GM08714 (cell line): ENCODE measurements around the gene AIDA.
"Not testable (repeated sequence)": the region's sequence is repeated elsewhere in the genome, so short reads cannot be mapped to it uniquely, and the experiment has no call there.

Experiments used
- H3K4me3 ChIP-seq: fragments of 200-500 bp; sonication (Bioruptor generic); 2 replicates; pipeline ENCODE4 v1.5.1; 2014; ENCODE audit warnings: mild to moderate bottlenecking, low read length, inconsistent platforms
- ZNF274 ChIP-seq: IDR thresholded peaks from 2 replicates; pipeline ENCODE4 v1.6.1; 2012; ENCODE audit warnings: mild to moderate bottlenecking, low read depth, low read length

The AIDA gene

DNA sequence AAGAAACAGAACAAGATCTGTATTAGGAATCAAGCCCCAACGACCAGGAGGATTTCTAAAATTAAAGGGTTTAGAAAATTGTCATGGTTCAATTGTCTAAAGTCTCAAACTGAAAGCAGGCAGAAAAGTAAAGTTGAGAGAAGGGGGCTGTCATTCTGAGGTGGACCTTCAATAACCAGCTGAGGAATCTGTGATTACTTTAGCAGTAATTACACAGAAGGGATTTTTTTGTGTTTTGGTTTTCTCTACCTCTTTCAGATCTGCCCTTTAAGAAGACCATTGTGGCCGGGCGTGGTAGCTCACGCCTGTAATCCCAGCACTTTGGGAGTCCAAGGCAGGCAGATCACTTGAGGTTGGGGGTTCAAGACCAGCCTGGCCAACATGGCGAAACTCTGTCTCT is 17.4 kb downstream of the AIDA start:
- H3K4me3 ChIP-seq: no peak overlapping the region
- no peak for TF ChIP-seq ZNF274

GRCh38 chr1:222691016-222691415 is 21.3 kb downstream of the AIDA start:
- H3K4me3 ChIP-seq: no peak overlapping the region
- no peak for TF ChIP-seq ZNF274

DNA sequence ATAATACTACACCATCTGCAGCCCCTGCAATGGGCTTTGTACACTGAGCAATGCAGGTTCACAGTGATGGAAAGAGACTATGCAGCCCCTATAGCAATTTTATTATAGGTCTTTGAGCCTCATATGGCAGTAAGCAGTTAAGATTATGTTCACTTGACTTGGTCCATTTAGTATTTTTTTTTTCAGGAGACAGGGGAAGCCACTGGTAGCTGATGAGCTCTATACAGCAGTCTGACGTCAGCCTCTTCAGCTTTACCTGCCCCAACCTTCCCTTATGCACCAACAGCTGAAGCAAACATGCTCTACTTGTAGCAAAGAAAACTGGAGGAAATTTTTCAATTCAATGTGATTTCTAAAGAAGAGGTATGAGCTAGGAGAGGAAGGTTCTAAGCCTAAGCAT is 32.2 kb downstream of the AIDA start:
- H3K4me3 ChIP-seq: no peak overlapping the region
- TF ChIP-seq ZNF274: no peak

- no peak overlapping the region for H3K4me3 ChIP-seq
- TF ChIP-seq ZNF274: no peak
These were observed 42.2 kb downstream of the AIDA start for GRCh38 chr1:222670110-222670509.

DNA sequence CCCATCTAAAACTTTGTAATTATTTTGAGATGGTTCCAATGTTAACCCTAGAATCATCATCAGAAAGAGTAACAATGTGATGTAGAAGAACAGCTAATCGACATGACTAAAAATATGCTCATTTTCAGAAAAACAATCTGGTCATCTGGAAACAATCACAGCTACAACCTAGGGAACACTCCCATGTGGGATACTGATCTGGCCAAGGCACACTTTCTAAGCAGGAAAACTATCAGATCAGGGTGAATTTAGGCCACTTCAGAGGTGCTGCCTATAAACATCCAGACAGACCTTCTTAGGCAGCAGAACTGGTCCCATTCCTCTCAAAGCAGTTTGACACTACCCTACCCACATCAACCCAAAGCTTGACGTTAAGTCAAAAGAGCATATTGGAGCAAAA is 43.2 kb downstream of the AIDA start:
- not testable (repeated sequence) for H3K4me3 ChIP-seq

DNA sequence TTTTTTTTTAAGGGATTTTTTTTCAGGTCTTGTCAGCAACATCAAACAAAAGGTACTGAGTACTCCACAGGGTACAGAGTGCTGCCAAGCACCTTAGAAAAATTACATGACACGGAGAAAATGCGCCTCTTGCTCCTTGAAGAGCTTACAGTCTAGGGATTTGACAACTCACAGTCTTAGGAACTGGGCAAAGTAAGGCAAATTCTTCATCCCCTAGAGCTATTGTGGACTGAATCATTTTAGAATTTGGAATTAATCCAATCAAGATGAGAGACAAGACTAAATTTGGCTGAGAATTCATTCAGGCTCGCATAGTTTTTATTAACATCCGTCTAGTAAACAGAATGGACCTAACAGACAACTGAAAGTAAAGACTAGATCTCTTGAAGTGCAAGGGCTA is 44.1 kb downstream of the AIDA start:
- not testable (repeated sequence) for H3K4me3 ChIP-seq

- no peak overlapping the region for H3K4me3 ChIP-seq
- TF ChIP-seq ZNF274: no peak
These were observed 46.3 kb downstream of the AIDA start for GRCh38 chr1:222665964-222666363.

GRCh38 chr1:222663431-222663934 is 48.8 kb downstream of the AIDA start:
- TF ChIP-seq ZNF274: no peak
- H3K4me3 ChIP-seq: no peak overlapping the region

- TF ChIP-seq ZNF274: no peak
- no peak overlapping the region for H3K4me3 ChIP-seq
These were observed 54.4 kb downstream of the AIDA start for GRCh38 chr1:222657899-222658298.

GRCh38 chr1:222656391-222657155 is 55.7 kb downstream of the AIDA start:
- TF ChIP-seq ZNF274: no peak
- no peak overlapping the region for H3K4me3 ChIP-seq

- no peak overlapping the region for H3K4me3 ChIP-seq
- TF ChIP-seq ZNF274: no peak
These were observed 57.4 kb downstream of the AIDA start for GRCh38 chr1:222654849-222655248.

- TF ChIP-seq ZNF274: no peak
- no peak overlapping the region for H3K4me3 ChIP-seq
These were observed 59.0 kb downstream of the AIDA start for GRCh38 chr1:222653178-222653827.

GRCh38 chr1:222652676-222653075 is 59.6 kb downstream of the AIDA start:
- TF ChIP-seq ZNF274: no peak
- H3K4me3 ChIP-seq: no peak overlapping the region

- TF ChIP-seq ZNF274: no peak
- H3K4me3 ChIP-seq: peak overlapping the region; percentile 85
These were observed 67.7 kb downstream of the AIDA start for GRCh38 chr1:222644636-222644980.

DNA sequence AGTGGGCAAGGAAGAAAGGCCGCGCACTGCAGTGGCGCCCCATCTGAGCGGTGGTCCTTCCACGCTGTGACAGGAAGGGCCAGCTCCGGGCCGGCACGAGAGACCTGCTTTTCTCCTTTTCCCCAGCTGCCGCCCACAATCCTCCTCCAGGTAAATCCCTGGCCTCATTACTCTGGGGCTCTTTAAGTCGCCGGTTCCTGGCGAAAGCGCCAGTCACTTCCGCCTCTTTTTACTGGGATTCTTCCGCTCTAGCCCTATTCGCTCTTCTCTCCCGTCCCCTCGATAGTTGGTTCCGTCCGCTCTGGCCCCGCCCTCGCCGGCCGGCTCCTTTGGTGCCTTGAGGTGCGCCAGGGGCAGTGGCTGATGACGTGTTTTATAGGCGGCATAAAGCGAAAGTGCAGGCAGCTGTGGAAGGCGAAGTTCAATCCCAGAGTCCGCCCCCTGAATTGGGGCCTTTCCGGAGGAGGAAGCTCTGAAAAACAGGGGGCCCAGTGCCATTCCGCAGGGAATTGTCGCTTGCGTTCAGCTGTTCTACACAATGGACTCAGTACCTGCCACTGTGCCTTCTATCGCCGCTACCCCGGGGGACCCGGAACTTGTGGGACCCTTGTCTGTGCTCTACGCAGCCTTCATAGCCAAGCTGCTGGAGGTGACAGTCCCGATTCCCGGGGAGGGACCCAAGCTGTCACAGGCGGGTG is 68.2 kb downstream of the AIDA start:
- peak overlapping the region; percentile 85 for H3K4me3 ChIP-seq
- TF ChIP-seq ZNF274: no peak
